Measurements from ENCODE around the gene DNAJB9.
"Not testable (repeated sequence)": the region's sequence is repeated elsewhere in the genome, so short reads cannot be mapped to it uniquely, and the experiment has no call there.

The DNAJB9 gene

DNA sequence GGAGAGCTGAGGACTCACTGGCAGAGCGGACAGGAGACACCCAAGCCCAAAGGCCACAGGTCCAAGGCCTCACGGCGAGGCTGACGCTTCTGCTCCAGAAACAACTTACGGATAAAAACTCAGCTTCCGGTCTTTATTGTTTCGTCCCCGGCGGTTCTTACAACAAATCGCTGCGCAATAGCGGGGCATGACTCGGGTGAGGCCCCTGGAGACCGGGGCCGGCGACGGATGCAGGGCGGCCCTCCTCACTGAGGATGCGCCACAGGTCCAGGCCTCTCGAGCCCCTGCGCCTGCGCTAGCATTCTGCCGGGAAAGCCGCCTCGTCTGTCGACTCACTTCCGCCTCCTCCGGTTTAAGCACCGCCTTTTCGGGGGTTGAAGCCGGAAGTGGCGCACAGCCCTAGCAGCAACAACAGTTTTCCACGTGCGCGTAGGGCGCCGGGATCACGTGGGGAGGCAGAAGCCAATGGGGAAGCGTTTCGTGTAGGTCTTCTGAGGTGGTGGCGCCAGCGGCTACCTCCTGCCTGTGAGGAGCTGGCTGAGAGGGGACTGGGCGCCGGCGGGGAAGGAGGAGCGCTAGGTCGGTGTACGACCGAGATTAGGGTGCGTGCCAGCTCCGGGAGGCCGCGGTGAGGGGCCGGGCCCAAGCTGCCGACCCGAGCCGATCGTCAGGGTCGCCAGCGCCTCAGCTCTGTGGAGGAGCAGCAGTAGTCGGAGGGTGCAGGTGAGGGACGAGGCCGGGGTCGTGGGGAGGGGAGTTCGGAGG, at the start of gene DNAJB9, which contains the start of gene THAP5:
Gene DNAJB9 (plus strand): TSS at position 494 of the 765 bp plus-strand sequence. CDS start 1,853 bp downstream, outside the sequence.
Gene THAP5 (minus strand): TSS at position 326 of the 765 bp plus-strand sequence. CDS start 137 bp downstream, at position 189.
- peak; percentile 92 to 98 (median 96) for DNase-seq (ENCODE audit: low read depth in 3 of 3, low spot score in 1 of 3)

DNA sequence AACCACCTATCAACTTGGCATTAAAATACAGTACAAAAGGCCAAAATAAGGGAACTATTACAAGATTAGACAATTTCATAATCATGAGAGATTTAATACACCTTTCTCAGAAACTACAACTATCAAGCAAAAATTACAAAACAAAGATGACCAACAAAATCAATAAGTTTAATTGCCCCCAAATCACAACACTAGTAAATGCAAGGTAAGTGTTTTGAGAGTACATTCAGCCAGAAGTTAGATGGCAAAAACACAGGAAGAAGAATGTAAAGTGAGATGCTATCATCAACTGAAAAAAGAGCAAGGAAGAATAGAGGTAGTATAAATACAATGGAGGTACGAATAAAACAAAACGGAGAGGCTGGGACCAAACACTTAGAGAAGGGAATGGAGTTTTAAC, 46.9 kb upstream of the DNAJB9 start:
- DNase-seq (ENCODE audit: low read depth in 3 of 3, low spot score in 1 of 3), result no peak

DNA sequence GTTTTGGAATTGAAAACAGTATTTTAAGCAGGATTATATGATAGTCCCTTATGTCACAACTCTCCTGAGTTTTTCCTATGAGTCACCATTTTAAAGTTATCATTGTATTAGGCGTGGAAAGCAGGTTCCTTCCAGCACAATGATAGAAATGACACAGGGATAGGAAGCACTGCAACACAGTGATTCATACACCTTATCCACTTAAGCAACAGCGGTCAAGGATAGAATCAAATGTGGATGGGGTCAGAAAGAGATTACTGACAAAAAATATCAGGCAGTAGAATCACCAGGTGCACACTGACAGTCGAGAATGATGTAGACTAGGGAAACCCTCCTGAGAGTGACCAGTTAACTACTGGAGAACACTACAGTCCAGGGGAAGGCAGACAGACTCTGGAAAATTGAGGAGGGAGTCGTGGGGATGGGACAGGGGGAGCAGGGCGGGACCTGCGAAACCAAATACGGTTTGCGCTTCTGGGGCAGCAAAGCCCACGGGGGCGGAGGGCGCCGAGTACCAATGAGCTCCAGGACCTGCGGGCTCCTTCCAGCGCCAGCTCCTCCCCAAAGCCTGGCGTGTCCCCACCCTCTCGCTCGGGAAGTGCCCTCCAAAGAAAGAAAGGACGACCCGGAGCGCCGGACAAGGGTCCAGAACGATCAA, 44.2 kb upstream of the DNAJB9 start:
- no peak for DNase-seq (ENCODE audit: low read depth in 3 of 3, low spot score in 1 of 3)

DNA sequence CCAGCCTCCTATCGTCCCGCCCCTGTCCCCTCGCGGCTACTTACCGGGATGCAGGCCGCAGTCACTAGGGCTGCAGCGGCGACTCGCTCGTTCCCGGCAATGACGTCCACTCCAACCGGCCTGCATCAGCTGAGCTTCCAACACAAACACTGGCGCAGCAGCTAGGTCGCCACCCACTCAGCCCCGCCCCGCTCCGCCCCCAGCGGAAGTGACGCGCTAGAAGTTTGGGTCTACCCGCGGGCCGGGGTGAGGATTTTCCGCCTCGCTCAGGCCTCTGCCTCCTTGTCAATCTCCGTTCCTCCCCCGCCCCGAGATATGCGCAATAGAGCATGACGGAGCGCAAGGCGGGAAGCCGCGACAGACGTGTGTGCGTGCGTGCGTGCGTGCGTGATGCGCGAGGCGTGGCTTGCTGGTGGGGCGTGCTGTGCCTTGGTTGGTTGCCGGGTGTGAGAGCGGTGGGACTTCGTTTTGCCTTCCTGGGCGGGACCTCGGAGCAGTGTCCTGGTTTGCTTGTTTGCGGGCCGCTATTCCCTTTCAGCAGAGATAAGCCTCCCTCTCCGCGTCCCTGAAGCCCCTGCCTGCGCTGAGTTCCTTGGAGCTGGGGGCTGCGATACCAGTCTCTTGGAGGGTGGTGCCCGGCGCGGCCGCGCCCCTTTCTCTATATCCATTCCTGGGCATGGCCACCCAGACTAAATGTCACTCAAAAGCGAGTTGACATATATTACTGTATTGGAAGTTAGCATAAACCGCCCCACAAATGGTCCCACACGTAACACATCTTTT, 43.5 kb upstream of the DNAJB9 start, which contains the start of gene PNPLA8:
Gene PNPLA8 (minus strand): TSS at position 151 of the 783 bp plus-strand sequence. CDS start 10,644 bp downstream, outside the sequence.
- peak; percentile 96 to 100 (median 99) for DNase-seq (ENCODE audit: low read depth in 3 of 3, low spot score in 1 of 3)

DNA sequence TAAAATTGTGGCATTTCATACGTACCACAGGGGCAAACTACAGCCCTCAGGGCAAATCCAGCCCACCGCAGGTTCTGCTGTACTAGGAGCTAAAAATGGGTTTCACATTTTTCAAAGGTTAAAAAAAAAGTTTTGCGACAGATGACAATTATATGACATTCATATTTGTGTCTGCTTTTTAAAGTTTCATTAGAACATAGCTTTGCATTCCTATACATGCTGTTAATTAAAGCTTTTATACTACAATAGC, 43.0 kb upstream of the DNAJB9 start:
- DNase-seq (ENCODE audit: low read depth in 3 of 3, low spot score in 1 of 3), result no peak

DNA sequence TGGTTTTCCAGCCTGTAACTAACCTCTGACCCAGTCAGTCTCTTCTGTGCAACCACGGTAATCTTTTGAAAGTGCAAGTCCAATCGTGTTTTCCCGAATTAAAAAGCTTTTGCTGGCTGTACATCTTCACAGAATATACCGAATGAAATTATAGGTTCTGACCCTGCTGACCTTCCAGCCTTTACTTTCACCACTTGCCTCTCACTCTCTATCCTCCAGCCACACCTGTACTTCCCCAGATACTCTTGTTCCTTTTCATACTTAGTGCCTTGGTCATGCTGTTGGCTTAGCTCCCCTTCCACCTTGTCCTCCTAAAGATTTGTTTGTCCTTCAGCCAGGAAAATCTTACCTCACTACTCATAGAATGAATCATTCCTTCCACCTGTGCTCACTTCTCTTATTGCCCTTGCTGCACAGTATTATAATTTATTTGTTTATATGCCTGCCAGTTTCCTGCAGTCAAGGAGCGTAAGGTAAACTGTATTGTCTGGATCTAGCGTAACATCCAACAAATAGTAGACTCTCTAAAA, 41.4 kb upstream of the DNAJB9 start:
- no peak for DNase-seq (ENCODE audit: low read depth in 3 of 3, low spot score in 1 of 3)

DNA sequence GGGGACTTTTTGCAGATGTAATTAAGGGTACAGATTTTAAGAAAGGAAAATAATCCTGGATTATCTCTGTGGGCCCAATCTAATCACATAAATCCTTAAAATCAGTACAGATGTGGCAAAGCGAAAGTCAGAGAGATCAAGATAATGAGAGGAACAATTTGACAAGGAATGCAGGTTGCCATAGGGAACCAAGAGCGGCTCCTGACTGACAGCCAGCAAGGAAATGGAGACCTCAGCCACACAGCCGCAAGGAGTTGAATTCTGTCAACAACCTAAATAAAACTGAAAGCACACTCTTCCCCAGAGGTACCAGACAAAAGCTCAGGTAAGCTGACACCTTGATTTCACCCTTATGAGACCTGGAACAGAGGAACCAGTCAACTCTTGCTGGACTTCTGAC, 40.3 kb upstream of the DNAJB9 start:
- no peak for DNase-seq (ENCODE audit: low read depth in 3 of 3, low spot score in 1 of 3)

DNA sequence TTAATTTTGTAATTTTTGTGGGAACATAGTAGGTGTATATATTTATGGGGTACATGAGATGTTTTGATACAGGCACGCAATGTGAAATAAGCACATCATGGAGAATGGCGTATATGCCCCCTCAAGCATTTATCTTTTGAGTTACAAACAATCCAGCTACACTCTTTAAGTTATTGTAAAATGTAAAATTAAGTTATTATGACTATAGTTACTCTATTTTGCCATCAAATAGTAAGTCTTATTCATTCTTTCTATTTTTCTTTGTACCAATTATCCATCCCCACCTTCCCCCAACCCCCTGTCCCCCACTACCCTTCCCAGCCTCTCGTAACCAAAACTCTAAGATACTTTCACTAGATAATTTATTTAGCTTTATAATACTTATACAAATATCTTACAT, 36.0 kb upstream of the DNAJB9 start:
- DNase-seq (ENCODE audit: low read depth in 3 of 3, low spot score in 1 of 3), result no peak

DNA sequence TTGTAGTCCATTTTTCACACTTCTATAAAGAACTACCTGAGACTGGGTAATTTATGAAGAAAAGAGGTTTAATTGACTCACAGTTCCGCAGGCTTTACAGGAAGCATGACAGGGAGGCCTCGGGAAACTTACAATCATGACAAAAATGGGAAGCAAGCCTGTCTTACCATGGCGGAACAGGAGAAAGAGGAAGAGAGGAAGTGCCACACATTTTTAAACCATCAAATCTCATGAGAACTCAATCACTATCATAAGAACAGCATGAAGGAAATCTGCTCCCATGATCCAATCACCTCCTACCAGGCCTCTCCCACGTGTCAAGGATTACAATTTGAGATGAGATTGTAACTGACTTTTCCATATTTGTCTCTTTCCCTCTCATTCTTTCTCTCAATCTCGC, 34.4 kb upstream of the DNAJB9 start:
- no peak for DNase-seq (ENCODE audit: low read depth in 3 of 3, low spot score in 1 of 3)

DNA sequence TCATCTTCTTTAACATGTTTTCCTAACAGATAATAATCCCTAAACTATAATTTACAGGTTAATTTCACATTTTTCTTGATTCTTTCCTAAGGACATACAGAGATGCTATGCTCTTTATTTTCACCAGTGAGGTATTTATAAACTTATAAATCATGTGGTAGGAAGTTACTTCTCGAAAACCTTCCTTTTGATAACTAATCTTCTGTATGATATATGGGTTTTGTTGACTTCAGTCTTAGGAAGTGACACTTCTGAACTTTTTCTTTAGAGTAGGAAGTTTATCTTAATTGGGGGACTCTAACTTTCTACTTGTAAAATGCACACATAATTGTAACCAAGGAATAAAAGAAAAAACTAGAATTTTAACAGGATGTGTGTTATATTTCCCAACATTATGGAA, 33.9 kb upstream of the DNAJB9 start:
- DNase-seq (ENCODE audit: low read depth in 3 of 3, low spot score in 1 of 3), result no peak

DNA sequence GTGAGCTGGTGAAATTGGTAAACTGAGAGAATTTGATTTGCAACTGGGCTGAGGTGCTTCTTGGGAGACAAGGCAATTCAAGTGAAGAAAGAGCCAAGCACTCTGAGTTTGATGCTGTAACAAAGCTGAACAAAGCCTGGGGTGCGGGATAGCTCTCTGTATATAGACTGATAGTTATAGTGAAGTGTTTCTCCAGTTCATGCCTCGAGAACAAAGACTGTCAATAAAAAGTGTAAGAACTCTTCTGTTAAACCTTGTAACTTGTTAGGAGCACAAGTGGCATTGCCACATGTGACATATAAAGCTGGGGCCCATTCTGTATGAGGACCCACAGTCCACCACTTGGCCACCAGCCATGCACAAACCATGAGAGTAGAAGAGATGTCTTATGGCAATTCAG, 32.4 kb upstream of the DNAJB9 start:
- no peak for DNase-seq (ENCODE audit: low read depth in 3 of 3, low spot score in 1 of 3)

DNA sequence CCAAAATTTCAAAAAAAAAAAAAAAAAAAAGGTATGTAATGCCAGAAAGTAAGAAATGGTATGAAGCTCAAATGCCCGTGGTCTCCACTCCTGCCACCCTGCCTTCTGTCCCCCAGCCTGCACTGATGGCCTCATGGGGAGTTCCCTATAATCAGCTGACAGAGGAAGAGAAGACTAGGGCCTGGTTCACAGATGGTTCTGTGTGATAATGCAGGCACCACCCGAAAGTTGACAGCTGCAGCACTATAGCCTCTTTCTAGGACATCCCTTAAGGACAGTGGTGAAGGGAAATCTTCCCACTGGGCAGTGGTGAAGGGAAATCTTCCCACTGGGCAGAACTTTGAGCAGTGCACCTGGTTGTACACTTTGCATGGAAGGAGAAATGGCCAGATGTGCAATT, 31.4 kb upstream of the DNAJB9 start:
- not testable (repeated sequence) for DNase-seq (ENCODE audit: low read depth in 3 of 3, low spot score in 1 of 3)

DNA sequence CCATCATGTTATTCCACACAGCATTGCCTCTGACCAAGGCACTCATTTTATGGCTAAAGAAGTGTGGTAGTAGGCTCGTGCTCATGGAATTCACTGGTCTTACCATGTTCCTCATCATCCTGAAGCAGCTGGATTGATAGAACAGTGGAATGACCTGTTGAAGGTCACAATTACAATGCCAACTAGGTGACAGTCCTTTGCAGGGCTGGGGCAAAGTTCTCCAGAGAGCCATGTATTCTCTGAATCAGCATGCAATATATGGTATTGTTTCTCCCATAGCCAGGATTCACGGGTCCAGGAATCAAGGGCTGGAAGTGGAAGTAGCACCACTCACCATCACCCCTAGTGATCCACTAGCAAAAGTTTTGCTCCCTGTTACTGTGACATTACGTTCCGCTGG, 31.0 kb upstream of the DNAJB9 start:
- DNase-seq (ENCODE audit: low read depth in 3 of 3, low spot score in 1 of 3), result not testable (repeated sequence)

DNA sequence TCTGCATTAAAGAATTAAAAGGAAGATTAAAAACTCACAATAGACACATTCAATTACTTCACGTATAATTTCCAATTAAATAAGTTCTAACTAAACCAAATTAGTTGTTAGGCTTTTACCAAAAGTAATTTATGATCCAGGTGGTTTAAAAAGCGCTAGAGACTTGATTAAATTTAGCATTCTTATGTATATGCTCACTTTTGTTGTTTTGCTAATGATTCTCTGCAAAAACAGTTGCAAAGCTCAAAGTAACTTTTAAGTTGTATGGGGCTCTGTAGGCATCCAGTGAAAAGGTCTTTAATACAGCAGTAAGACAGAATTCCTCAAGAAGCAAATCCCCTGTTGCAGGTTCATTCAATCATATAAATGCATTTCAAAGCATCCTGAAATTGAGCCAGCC, 28.2 kb upstream of the DNAJB9 start:
- no peak for DNase-seq (ENCODE audit: low read depth in 3 of 3, low spot score in 1 of 3)

DNA sequence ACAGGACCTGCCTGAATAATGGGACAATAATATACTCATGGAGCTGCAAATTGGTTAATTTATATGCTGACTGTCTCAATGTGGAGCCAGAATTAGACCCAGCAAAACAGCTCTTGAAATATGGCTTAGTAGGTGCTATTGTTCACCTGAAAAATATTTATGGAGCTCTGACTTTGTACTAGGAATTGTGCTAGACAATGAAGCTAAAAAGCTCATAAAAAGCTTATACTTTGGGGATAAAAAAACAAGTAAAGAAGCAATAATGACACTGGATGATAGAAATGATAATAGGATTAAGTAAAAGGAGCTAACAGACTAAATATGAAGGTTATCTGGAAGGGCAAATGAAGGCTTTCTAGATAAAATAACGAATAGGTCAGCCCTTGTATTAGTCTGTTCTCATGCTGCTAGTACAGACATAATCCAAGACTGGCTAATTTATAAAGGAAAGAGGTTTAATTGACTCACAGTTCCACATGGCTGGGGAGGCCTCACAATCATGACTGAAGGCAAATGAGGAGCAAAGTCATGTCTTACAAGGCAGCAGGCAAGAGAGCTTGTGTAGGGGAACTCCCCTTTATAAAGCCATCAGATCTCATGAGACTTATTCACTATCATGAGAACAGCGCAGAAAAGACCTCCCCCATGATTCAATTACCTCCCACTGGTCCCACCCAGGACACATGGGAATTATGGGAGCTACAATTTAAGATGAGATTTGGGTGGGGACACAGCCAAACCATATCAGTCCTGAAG, 21.4 kb upstream of the DNAJB9 start:
- DNase-seq (ENCODE audit: low read depth in 3 of 3, low spot score in 1 of 3), result not testable (repeated sequence)

DNA sequence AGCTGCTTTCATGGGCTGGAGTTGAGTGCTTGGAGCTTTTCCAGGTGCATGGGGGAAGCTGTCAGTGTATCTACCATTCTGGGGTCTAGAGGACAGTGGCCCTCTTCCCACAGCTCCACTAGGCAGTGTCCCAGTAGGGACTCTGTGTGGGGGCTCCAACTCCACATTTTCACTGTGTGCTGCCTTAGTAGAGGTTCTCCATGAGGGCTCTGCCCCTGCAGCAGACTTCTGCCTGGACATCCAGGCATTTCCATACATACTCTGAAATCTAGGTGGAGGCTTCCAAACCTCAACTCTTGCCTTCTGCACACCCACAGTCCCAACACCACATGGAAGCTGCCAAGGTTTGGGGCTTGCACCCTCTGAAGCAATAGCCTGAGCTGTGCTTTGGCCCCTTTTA, 13.0 kb upstream of the DNAJB9 start:
- DNase-seq (ENCODE audit: low read depth in 3 of 3, low spot score in 1 of 3), result not testable (repeated sequence)

DNA sequence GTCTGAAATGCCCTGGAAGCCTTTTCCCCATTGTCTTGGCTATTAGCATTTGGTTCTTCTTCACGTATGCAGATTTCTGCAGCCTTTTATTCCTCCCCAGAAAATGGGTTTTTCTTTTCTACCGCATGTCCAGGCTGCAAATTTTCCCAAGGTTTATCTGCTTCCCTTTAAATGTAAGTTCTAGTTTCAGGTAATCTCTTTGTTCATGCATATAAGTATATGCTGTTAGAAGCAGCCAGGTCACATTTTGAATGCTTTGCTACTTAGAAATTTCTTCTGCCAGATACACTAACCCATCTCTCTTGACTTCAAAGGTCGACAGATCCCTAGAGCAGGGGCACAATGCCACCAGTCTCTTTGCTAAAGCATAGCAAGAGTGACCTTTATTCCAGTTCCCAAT, 12.5 kb upstream of the DNAJB9 start:
- no peak for DNase-seq (ENCODE audit: low read depth in 3 of 3, low spot score in 1 of 3)

DNA sequence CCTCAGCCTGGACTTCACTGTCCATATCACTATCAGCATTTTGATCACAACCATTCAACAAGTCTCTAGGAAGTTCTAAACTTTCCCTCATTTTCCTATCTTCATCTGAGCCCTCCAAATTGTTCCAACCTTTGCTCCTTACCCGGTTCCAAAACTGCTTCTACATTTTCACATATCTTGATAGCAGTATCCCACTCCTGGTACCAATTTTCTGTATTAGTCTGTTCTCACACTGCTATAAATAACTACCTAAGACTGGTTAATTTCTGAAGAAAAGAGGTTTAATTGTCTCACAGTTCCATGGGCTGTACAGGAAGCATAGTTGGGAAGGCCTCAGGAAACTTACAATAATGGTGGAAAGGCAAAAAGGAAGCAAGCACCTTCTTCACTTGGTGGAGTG, 12.1 kb upstream of the DNAJB9 start:
- no peak for DNase-seq (ENCODE audit: low read depth in 3 of 3, low spot score in 1 of 3)

DNA sequence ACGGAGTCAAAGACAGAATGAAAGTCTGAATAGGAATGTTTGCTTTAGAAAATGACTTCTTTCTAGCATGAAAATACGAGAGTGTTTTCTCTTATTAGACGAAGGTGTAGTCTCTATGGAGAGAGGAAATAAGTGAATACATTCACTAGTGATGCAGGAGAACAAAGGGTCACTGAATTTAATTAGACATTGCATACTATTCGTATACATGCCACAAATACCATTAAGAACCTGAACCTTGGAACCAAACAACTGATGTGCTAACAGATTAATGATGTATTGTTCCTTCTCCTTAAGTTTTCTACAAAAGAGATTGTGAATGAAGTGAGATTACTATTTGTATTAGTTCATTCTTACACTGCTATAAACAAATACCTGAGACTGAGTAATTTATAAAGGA, 10.4 kb upstream of the DNAJB9 start:
- no peak for DNase-seq (ENCODE audit: low read depth in 3 of 3, low spot score in 1 of 3)

DNA sequence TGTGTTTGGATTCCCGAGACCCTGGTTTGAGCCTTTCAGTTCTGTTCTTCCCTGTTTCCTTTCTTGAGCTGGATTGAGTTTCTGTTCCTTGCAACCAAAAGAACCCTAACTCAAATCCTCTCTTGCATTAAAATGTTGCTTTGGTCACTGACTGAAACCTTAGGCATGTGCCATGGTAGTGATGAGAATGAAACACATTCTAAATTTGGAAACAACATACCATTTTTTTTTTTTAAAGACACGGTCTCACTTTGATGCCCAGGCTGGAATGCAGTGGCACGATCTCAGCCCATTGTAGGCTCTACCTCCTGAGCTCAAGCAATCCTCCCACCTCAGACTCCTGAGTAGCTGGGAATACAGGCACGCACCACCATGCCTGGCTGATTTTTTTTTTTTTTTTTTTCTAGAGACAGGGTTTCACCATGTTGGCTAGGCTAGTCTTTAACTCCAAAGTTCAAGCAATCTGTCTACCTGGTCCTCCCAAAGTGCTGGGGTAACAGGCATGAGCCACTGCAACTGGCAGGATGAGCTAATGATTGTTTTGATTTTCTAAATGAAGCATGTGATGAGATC, 8.5 kb upstream of the DNAJB9 start:
- DNase-seq (ENCODE audit: low read depth in 3 of 3, low spot score in 1 of 3), result no peak

DNA sequence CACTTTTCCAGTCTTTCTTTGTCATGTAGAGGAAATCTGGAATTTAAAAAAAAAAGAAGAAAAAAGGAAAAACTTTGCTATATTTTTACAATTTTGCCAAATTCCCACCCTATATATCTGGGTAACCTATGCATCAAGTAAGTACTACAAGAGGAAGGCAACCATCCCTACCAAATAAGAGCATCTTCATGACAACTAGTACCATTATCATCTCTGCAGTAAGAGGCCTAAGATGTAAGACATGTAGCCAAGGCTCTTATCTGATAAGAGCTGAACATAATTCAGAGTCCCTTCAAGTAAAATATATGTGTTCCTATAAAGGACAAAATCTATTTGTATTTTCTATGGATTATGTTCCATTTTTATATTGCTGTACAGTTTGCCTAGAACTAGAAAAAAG, 3.7 kb upstream of the DNAJB9 start:
- no peak for DNase-seq (ENCODE audit: low read depth in 3 of 3, low spot score in 1 of 3)
